NCI-H2227 (cell line): Measurements from ENCODE around the gene ABCD3.
"Not testable (repeated sequence)": the region's sequence is repeated elsewhere in the genome, so short reads cannot be mapped to it uniquely, and the experiment has no call there.

Source experiments
- DNase-seq: peaks from one replicate; lab custom pipeline; 2025; ENCODE audit not compliant: unreplicated experiment; lab: John Stamatoyannopoulos, UW

ABCD3 gene

GRCh38 chr1:94413311-94413710 lies 4.9 kb upstream of the ABCD3 start:
- no peak for DNase-seq

- peak; percentile 41 for DNase-seq
These were observed 1.1 kb upstream of the ABCD3 start for GRCh38 chr1:94416901-94417727.

- no peak for DNase-seq
These were observed 536 bp upstream of the ABCD3 start for GRCh38 chr1:94417728-94417977.

GRCh38 chr1:94418664-94419655 lies 771 bp downstream of the ABCD3 start:
- DNase-seq: peak; percentile 59

- DNase-seq: no peak
These were observed 4.1 kb downstream of the ABCD3 start for GRCh38 chr1:94422115-94422820.

- no peak for DNase-seq
These were observed 7.8 kb downstream of the ABCD3 start for GRCh38 chr1:94425821-94426484.

- DNase-seq: not testable (repeated sequence)
These were observed 8.3 kb downstream of the ABCD3 start for GRCh38 chr1:94426485-94426870.

- no peak for DNase-seq
These were observed 10.3 kb downstream of the ABCD3 start for GRCh38 chr1:94428441-94428840.

- DNase-seq: not testable (repeated sequence)
These were observed 10.8 kb downstream of the ABCD3 start for GRCh38 chr1:94428927-94429528.

GRCh38 chr1:94430066-94430465 lies 11.9 kb downstream of the ABCD3 start:
- DNase-seq: not testable (repeated sequence)

- DNase-seq: no peak
These were observed 15.7 kb downstream of the ABCD3 start for GRCh38 chr1:94433866-94434265.

- DNase-seq: peak; percentile 27
These were observed 16.3 kb downstream of the ABCD3 start for GRCh38 chr1:94434365-94435045.

- no peak for DNase-seq
These were observed 20.6 kb downstream of the ABCD3 start for GRCh38 chr1:94438692-94439276.

- DNase-seq: no peak
These were observed 21.9 kb downstream of the ABCD3 start for GRCh38 chr1:94440088-94440487.

GRCh38 chr1:94443067-94443466 lies 24.9 kb downstream of the ABCD3 start:
- not testable (repeated sequence) for DNase-seq

GRCh38 chr1:94444819-94445218 lies 26.6 kb downstream of the ABCD3 start:
- DNase-seq: not testable (repeated sequence)

- DNase-seq: not testable (repeated sequence)
These were observed 27.5 kb downstream of the ABCD3 start for GRCh38 chr1:94445733-94446132.

- DNase-seq: not testable (repeated sequence)
These were observed 28.0 kb downstream of the ABCD3 start for GRCh38 chr1:94446177-94446576.

- DNase-seq: not testable (repeated sequence)
These were observed 30.6 kb downstream of the ABCD3 start for GRCh38 chr1:94448741-94449140.
